T-helper 17 cell (primary cell): ENCODE results near the gene PPM1F. TPM values are rescaled to one million over a fixed set of nuclear protein-coding genes. Genes with fewer than 3 reads are reported as not detected.

Experiments
- ATAC-seq: fragments of 150-1000 bp; cut with Tn5 transposase; 2 replicates; pipeline ENCODE4 v1.10.0; 2021; ENCODE audit warnings: mild to moderate bottlenecking, moderate library complexity
- DNase-seq, 3 donors: peaks; one replicate each; pipeline versions ENCODE4 v3.0.0 to v3.0.0-alpha.2; 2020 to 2021
- H3K9me3 ChIP-seq: one replicate; pipeline ENCODE4 v1.7.0; 2013; ENCODE audit warnings: low read length, mild to moderate bottlenecking; ENCODE audit not compliant: control insufficient read depth, poor library complexity, severe bottlenecking
- H3K27ac Mint-ChIP-seq: one replicate; pipeline ENCODE4 v1.8.0; 2022; ENCODE audit warnings: mild to moderate bottlenecking, moderate library complexity, mixed read lengths
- H3K27me3 Mint-ChIP-seq: one replicate; pipeline ENCODE4 v1.8.0; 2022; ENCODE audit warnings: mixed read lengths
- H3K36me3 Mint-ChIP-seq: one replicate; pipeline ENCODE4 v1.8.0; 2022; ENCODE audit warnings: low read depth, mixed read lengths
- H3K4me1 Mint-ChIP-seq: one replicate; pipeline ENCODE4 v1.8.0; 2022; ENCODE audit warnings: mild to moderate bottlenecking, mixed read lengths
- H3K4me3 Mint-ChIP-seq: one replicate; pipeline ENCODE4 v1.8.0; 2022; ENCODE audit warnings: mild to moderate bottlenecking, moderate library complexity, mixed read lengths
- total RNA-seq, 4 donors: library from RNA in 2 of 4; stranded (reverse) in 2 of 4; gene quantifications; one replicate each; pipeline ENCODE4 v1.2.3 and lab custom pipeline; 2022 to 2026

Gene PPM1F
- total RNA-seq, 2 donors from 2014 or later = 15.8 to 16.2 TPM

GRCh38 chr22:21985214-21985613 is 32.6 kb upstream of the PPM1F start:
- Mint-ChIP-seq H3K4me1 (peaks cover 9% of the 10 kb centered on the region), H3K27ac (no peak overlapping the region), H3K36me3 (no peaks in the 10 kb centered on the region), H3K4me3 (peak overlapping the region; percentile 15), H3K27me3 (peaks cover 15% of the 10 kb centered on the region)
- no peaks in the 10 kb centered on the region for H3K9me3 ChIP-seq
- DNase-seq (no peak), ATAC-seq (no peak)

- Mint-ChIP-seq H3K36me3 (no peaks in the 10 kb centered on the region), H3K4me1 (peaks cover 9% of the 10 kb centered on the region), H3K27ac (no peak overlapping the region), H3K27me3 (peaks cover 14% of the 10 kb centered on the region), H3K4me3 (no peak overlapping the region)
- H3K9me3 ChIP-seq = no peaks in the 10 kb centered on the region
- no peak for DNase-seq
- ATAC-seq = no peak
These were observed 32.1 kb upstream of the PPM1F start for GRCh38 chr22:21984793-21985192.

GRCh38 chr22:21982338-21982965 is 29.8 kb upstream of the PPM1F start, which contains the start of gene TOP3B:
TOP3B (minus strand) TSS chr22:21982787; CDS start chr22:21975709, 7,078 bp downstream.
- Mint-ChIP-seq H3K36me3 (peaks cover 4% of the 10 kb centered on the region), H3K27ac (peak within 1 kb of the TSS; percentile 74), H3K27me3 (no peaks in the 10 kb centered on the region), H3K4me1 (peaks cover 27% of the 10 kb centered on the region), H3K4me3 (peak within 1 kb of the TSS; percentile 93)
- peak; percentile 63 to 72 (median 65) for DNase-seq
- H3K9me3 ChIP-seq = no peaks in the 10 kb centered on the region
- ATAC-seq = peak; percentile 95

- H3K36me3 Mint-ChIP-seq = peaks cover 4% of the 10 kb centered on the region
- H3K27me3 Mint-ChIP-seq = no peaks in the 10 kb centered on the region
- H3K4me3 Mint-ChIP-seq = peak overlapping the region; percentile 93
- H3K27ac Mint-ChIP-seq = peak overlapping the region; percentile 74
- H3K4me1 Mint-ChIP-seq = peaks cover 28% of the 10 kb centered on the region
- DNase-seq (no peak), ATAC-seq (no peak)
- no peaks in the 10 kb centered on the region for H3K9me3 ChIP-seq
These were observed 29.2 kb upstream of the PPM1F start for GRCh38 chr22:21981874-21982273.

GRCh38 chr22:21980547-21980946 is 27.9 kb upstream of the PPM1F start:
- Mint-ChIP-seq H3K4me3 (no peak overlapping the region), H3K27me3 (no peaks in the 10 kb centered on the region), H3K27ac (peak overlapping the region; percentile 74), H3K4me1 (peaks cover 38% of the 10 kb centered on the region), H3K36me3 (peaks cover 6% of the 10 kb centered on the region)
- DNase-seq (no peak), ATAC-seq (no peak)
- no peaks in the 10 kb centered on the region for H3K9me3 ChIP-seq

GRCh38 chr22:21978564-21979386 is 26.1 kb upstream of the PPM1F start:
- no peaks in the 10 kb centered on the region for H3K27me3 Mint-ChIP-seq
- H3K4me3 Mint-ChIP-seq = no peak overlapping the region
- peak overlapping the region; percentile 66 for H3K27ac Mint-ChIP-seq
- DNase-seq (no peak), ATAC-seq (no peak)
- peaks cover 12% of the 10 kb centered on the region for H3K36me3 Mint-ChIP-seq
- H3K4me1 Mint-ChIP-seq = peaks cover 38% of the 10 kb centered on the region
- no peaks in the 10 kb centered on the region for H3K9me3 ChIP-seq

GRCh38 chr22:21977814-21978213 is 25.2 kb upstream of the PPM1F start:
- Mint-ChIP-seq H3K27ac (no peak overlapping the region), H3K4me3 (no peak overlapping the region), H3K4me1 (peaks cover 38% of the 10 kb centered on the region), H3K27me3 (no peaks in the 10 kb centered on the region), H3K36me3 (peaks cover 12% of the 10 kb centered on the region)
- ATAC-seq (no peak), DNase-seq (no peak)
- no peaks in the 10 kb centered on the region for H3K9me3 ChIP-seq

- H3K36me3 Mint-ChIP-seq = peaks cover 12% of the 10 kb centered on the region
- H3K4me3 Mint-ChIP-seq = no peak overlapping the region
- DNase-seq (no peak), ATAC-seq (no peak)
- no peaks in the 10 kb centered on the region for H3K27me3 Mint-ChIP-seq
- no peaks in the 10 kb centered on the region for H3K9me3 ChIP-seq
- H3K27ac Mint-ChIP-seq = peak overlapping the region; percentile 41
- H3K4me1 Mint-ChIP-seq = peaks cover 32% of the 10 kb centered on the region
These were observed 23.3 kb upstream of the PPM1F start for GRCh38 chr22:21975854-21976345.

- H3K4me3 Mint-ChIP-seq = no peak overlapping the region
- peaks cover 14% of the 10 kb centered on the region for H3K36me3 Mint-ChIP-seq
- no peak for ATAC-seq
- no peaks in the 10 kb centered on the region for H3K9me3 ChIP-seq
- no peak for DNase-seq
- no peak overlapping the region for H3K27ac Mint-ChIP-seq
- peaks cover 29% of the 10 kb centered on the region for H3K4me1 Mint-ChIP-seq
- no peaks in the 10 kb centered on the region for H3K27me3 Mint-ChIP-seq
These were observed 22.6 kb upstream of the PPM1F start for GRCh38 chr22:21975273-21975672.

- H3K9me3 ChIP-seq = no peaks in the 10 kb centered on the region
- Mint-ChIP-seq H3K36me3 (peaks cover 14% of the 10 kb centered on the region), H3K4me1 (peaks cover 27% of the 10 kb centered on the region), H3K27ac (no peak overlapping the region), H3K27me3 (no peaks in the 10 kb centered on the region), H3K4me3 (no peak overlapping the region)
- DNase-seq (no peak), ATAC-seq (no peak)
These were observed 21.5 kb upstream of the PPM1F start for GRCh38 chr22:21974058-21974649.

GRCh38 chr22:21972806-21973205 is 20.2 kb upstream of the PPM1F start:
- Mint-ChIP-seq H3K27me3 (no peaks in the 10 kb centered on the region), H3K4me1 (peaks cover 14% of the 10 kb centered on the region), H3K36me3 (peaks cover 13% of the 10 kb centered on the region), H3K27ac (no peak overlapping the region), H3K4me3 (no peak overlapping the region)
- ATAC-seq (no peak), DNase-seq (no peak)
- H3K9me3 ChIP-seq = no peaks in the 10 kb centered on the region

GRCh38 chr22:21972293-21972779 is 19.7 kb upstream of the PPM1F start:
- H3K36me3 Mint-ChIP-seq = peaks cover 14% of the 10 kb centered on the region
- no peaks in the 10 kb centered on the region for H3K9me3 ChIP-seq
- no peaks in the 10 kb centered on the region for H3K27me3 Mint-ChIP-seq
- peak; percentile 28 to 50 (median 32) for DNase-seq
- no peak overlapping the region for H3K27ac Mint-ChIP-seq
- H3K4me3 Mint-ChIP-seq = no peak overlapping the region
- peak; percentile 64 for ATAC-seq
- H3K4me1 Mint-ChIP-seq = peaks cover 10% of the 10 kb centered on the region

GRCh38 chr22:21971858-21972275 is 19.2 kb upstream of the PPM1F start:
- Mint-ChIP-seq H3K4me1 (peaks cover 10% of the 10 kb centered on the region), H3K27ac (no peak overlapping the region), H3K27me3 (no peaks in the 10 kb centered on the region), H3K4me3 (no peak overlapping the region), H3K36me3 (peaks cover 16% of the 10 kb centered on the region)
- no peak for ATAC-seq
- no peaks in the 10 kb centered on the region for H3K9me3 ChIP-seq
- DNase-seq = no peak
